ENCODE results near the gene ANKRD13A. TPM values are rescaled to one million over a fixed set of nuclear protein-coding genes. Genes with fewer than 3 reads are reported as not detected.

The ANKRD13A gene
- total RNA-seq, 1 experiment from 2014 or later = 118 TPM

DNA sequence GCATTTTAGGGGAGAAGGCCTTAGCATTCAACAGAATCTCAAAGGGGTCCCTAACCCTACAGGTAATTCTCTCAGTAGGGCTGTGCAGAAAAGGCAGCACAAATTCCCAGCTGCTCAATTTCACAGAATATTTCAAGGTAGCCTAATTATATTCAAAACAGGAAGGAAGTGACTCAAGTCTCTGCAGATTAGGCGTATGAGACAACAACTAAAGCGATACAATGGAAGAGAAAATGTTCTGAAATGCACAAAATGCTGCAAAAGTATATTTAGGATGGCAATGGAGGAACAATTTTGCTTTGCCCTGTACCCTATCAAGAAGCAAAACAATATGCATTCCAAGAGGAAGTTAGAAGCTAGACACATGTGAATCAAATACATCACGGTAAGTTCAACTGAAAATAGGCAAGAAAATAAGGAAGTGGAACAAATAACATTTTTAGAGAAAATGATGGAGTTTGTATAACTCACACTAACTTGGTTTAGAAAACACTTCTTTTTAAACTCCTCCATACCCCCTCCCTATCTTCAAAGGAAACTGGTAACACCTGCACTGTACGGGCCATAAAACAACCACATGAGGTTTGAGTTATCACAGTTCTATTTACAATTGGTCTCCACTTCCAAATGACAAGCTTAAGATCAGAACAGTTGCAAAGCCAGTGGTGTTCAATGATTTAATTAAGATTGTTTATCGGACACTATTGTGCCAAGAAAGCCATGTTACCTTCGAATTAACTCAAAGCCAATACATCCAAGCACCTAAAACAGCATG is 4.6 kb upstream of the ANKRD13A start:
- Histone ChIP-seq H3K9me3 (ENCODE audit: low read length) (no peaks in the 10 kb centered on the region), H3K9me2 (replicated peaks; ENCODE audit: low read length) (no peaks in the 10 kb centered on the region), H3K4me1 (ENCODE audit: insufficient read depth, low read length) (peaks cover 21% of the 10 kb centered on the region), H3K79me2 (ENCODE audit: low read length) (peaks cover 42% of the 10 kb centered on the region), H3K4me2 (ENCODE audit: low read length) (peak overlapping the region; percentile 96), H3K36me3 (ENCODE audit: low read depth, low read length) (peaks cover 6% of the 10 kb centered on the region; the same call in 1 of the 2 replicates), H3K27me3 (ENCODE audit: low read length) (no peaks in the 10 kb centered on the region), H3K9ac (ENCODE audit: low read length) (peak overlapping the region; percentile 79; the same call in 1 of the 2 replicates), H3F3A (ENCODE audit: low read length, unreplicated experiment) (no peaks in the 10 kb centered on the region), H3K4me3 (ENCODE audit: low read length) (peak overlapping the region; percentile 96), H2AFZ (ENCODE audit: low read length) (peak overlapping the region; percentile 99; the same call in 1 of the 2 replicates), H3K27ac (ENCODE audit: low read length) (no peak overlapping the region), H4K20me1 (ENCODE audit: low read length) (peaks cover 8% of the 10 kb centered on the region; the same call in 1 of the 2 replicates)
- ChIA-PET POLR2A (ENCODE audit: unreplicated experiment) (no interaction called here), CTCF (interaction anchor here (0.5 kb wide), 1 partner anchor 61 kb away, joined by 3 read pairs; no protein-coding TSS in a partner anchor)
- ATAC-seq (no peak), DNase-seq (peak; percentile 30)
- intact Hi-C loops (cut with micrococcal nuclease) = no loop called here
- BruUV-seq (replicated peaks) = no TSS peak
- TF ChIP-seq, protein P1, sequence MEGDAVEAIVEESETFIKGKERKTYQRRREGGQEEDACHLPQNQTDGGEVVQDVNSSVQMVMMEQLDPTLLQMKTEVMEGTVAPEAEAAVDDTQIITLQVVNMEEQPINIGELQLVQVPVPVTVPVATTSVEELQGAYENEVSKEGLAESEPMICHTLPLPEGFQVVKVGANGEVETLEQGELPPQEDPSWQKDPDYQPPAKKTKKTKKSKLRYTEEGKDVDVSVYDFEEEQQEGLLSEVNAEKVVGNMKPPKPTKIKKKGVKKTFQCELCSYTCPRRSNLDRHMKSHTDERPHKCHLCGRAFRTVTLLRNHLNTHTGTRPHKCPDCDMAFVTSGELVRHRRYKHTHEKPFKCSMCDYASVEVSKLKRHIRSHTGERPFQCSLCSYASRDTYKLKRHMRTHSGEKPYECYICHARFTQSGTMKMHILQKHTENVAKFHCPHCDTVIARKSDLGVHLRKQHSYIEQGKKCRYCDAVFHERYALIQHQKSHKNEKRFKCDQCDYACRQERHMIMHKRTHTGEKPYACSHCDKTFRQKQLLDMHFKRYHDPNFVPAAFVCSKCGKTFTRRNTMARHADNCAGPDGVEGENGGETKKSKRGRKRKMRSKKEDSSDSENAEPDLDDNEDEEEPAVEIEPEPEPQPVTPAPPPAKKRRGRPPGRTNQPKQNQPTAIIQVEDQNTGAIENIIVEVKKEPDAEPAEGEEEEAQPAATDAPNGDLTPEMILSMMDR (conservative IDR thresholded peaks at IDR 0.05; ENCODE audit: low read depth, low read length) = no peak
- TF ChIP-seq EZH2 (IDR thresholded peaks at IDR 0.05; ENCODE audit: low read length, unreplicated experiment) (no peak), EZH2phosphoT487 (IDR thresholded peaks at IDR 0.05; ENCODE audit: borderline replicate concordance, low read length) (no peak)

DNA sequence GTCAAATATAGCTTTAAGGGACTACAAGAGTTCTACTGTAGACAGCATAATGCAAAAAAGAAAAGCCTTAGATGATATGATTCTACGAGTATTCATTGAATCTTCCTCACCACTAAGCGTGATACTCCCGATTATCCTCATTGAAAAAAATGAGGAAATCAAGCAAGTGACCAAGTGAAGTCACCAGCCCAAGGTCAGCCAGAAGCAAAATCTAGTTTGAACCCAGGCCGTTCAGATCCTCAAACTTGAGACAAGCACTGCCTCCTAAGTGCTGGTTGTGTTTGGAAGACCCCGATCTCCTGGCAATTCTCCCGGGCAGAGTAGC is 3.9 kb upstream of the ANKRD13A start:
- peaks cover 8% of the 10 kb centered on the region; the same call in 1 of the 2 replicates for H4K20me1 ChIP-seq (ENCODE audit: low read length)
- BruUV-seq (replicated peaks) = no TSS peak
- no peaks in the 10 kb centered on the region for H3F3A ChIP-seq (ENCODE audit: low read length, unreplicated experiment)
- peak overlapping the region; percentile 79 for H3K9ac ChIP-seq (ENCODE audit: low read length)
- ATAC-seq (no peak), DNase-seq (no peak)
- TF ChIP-seq, protein P1 (conservative IDR thresholded peaks at IDR 0.05; ENCODE audit: low read depth, low read length) = no peak
- TF ChIP-seq EZH2phosphoT487 (IDR thresholded peaks at IDR 0.05; ENCODE audit: borderline replicate concordance, low read length) = no peak
- TF ChIP-seq EZH2 (IDR thresholded peaks at IDR 0.05; ENCODE audit: low read length, unreplicated experiment) = no peak
- intact Hi-C loops (cut with micrococcal nuclease) = no loop called here
- H3K9me3 ChIP-seq (ENCODE audit: low read length) = no peaks in the 10 kb centered on the region
- H3K4me1 ChIP-seq (ENCODE audit: insufficient read depth, low read length) = peaks cover 22% of the 10 kb centered on the region
- no peaks in the 10 kb centered on the region for H3K9me2 ChIP-seq (replicated peaks; ENCODE audit: low read length)
- ChIA-PET POLR2A (ENCODE audit: unreplicated experiment) (no interaction called here), CTCF (no interaction called here)
- H3K79me2 ChIP-seq (ENCODE audit: low read length) = peaks cover 49% of the 10 kb centered on the region
- H3K4me3 ChIP-seq (ENCODE audit: low read length) = peak overlapping the region; percentile 96
- peak overlapping the region; percentile 96 for H3K4me2 ChIP-seq (ENCODE audit: low read length)
- H3K27me3 ChIP-seq (ENCODE audit: low read length) = no peaks in the 10 kb centered on the region
- no peak overlapping the region for H3K27ac ChIP-seq (ENCODE audit: low read length)
- peaks cover 3% of the 10 kb centered on the region; the same call in 1 of the 2 replicates for H3K36me3 ChIP-seq (ENCODE audit: low read depth, low read length)
- H2AFZ ChIP-seq (ENCODE audit: low read length) = peak overlapping the region; percentile 99
